ENCODE measurements around the gene DBN1. TPM values are rescaled to one million over a fixed set of nuclear protein-coding genes. Genes with fewer than 3 reads are reported as not detected.

The DBN1 gene
- total RNA-seq, 1 experiment from 2014 or later = 195 TPM

GRCh38 chr5:177430972-177431316, 42.5 kb downstream of the DBN1 start:
- intact Hi-C loops (cut with micrococcal nuclease; ENCODE audit: unreplicated experiment) (no loop called here), in situ Hi-C loops (cut with HindIII; ENCODE audit: low pct_unique_long_range_greater_than_20kb, low sequenced_read_pairs) (no loop called here)
- ATAC-seq (no peak), DNase-seq (ENCODE audit: low read depth, low spot score) (no peak)
- CTCF ChIA-PET = interaction anchor here (0.5 kb wide), 1 partner anchor 64 kb away, joined by 12 read pairs; no protein-coding TSS in a partner anchor
- Histone ChIP-seq H3K36me3 (ENCODE audit: control insufficient read depth, insufficient read depth, low read length) (peaks cover 2% of the 10 kb centered on the region; the same call in 1 of the 2 replicates), H3K9me3 (ENCODE audit: control insufficient read depth, insufficient read depth, low read depth, low read length) (no peaks in the 10 kb centered on the region), H3K4me1 (ENCODE audit: control insufficient read depth, insufficient read depth, low read length) (peaks cover 10% of the 10 kb centered on the region), H3K4me3 (ENCODE audit: low read depth in 2 of 2, low read length in 2 of 2) (no peak overlapping the region), H3K27ac (ENCODE audit: low read length) (no peak overlapping the region), H3K27me3 (ENCODE audit: control insufficient read depth, insufficient read depth, low read length) (no peaks in the 10 kb centered on the region)
- no TSS peak for BruUV-seq (replicated peaks)
- POLR2A ChIA-PET = interaction anchor here (1.0 kb wide), 1 partner anchor 12 kb away, joined by 3 read pairs; no protein-coding TSS in a partner anchor
- no peak for TF ChIP-seq TCF7L2 (IDR thresholded peaks at IDR 0.05; ENCODE audit: low read depth, low read length)
- TF ChIP-seq SIN3A (IDR thresholded peaks at IDR 0.05; ENCODE audit: borderline replicate concordance, insufficient read depth, low read depth, low read length) = no peak
- TF ChIP-seq POLR2AphosphoS5 (IDR thresholded peaks at IDR 0.05; ENCODE audit: low read depth, low read length) = no peak
- TF ChIP-seq CTCF (IDR thresholded peaks at IDR 0.05) = no peak
- TF ChIP-seq REST (IDR thresholded peaks at IDR 0.05; ENCODE audit: insufficient read depth in 1 of 2, low read depth in 2 of 2, low read length in 1 of 2) = no peak

GRCh38 chr5:177430140-177430951, 43.1 kb downstream of the DBN1 start:
- no peaks in the 10 kb centered on the region for H3K9me3 ChIP-seq (ENCODE audit: control insufficient read depth, insufficient read depth, low read depth, low read length)
- peaks cover 2% of the 10 kb centered on the region; the same call in 1 of the 2 replicates for H3K36me3 ChIP-seq (ENCODE audit: control insufficient read depth, insufficient read depth, low read length)
- ATAC-seq (no peak), DNase-seq (ENCODE audit: low read depth, low spot score) (no peak)
- no peak overlapping the region for H3K27ac ChIP-seq (ENCODE audit: low read length)
- no peaks in the 10 kb centered on the region for H3K27me3 ChIP-seq (ENCODE audit: control insufficient read depth, insufficient read depth, low read length)
- H3K4me1 ChIP-seq (ENCODE audit: control insufficient read depth, insufficient read depth, low read length) = peaks cover 14% of the 10 kb centered on the region
- intact Hi-C loops (cut with micrococcal nuclease; ENCODE audit: unreplicated experiment) (no loop called here), in situ Hi-C loops (cut with HindIII; ENCODE audit: low pct_unique_long_range_greater_than_20kb, low sequenced_read_pairs) (no loop called here)
- no TSS peak for BruUV-seq (replicated peaks)
- ChIA-PET CTCF (no interaction called here), POLR2A (interaction anchor here (1.1 kb wide), 1 partner anchor 26 kb away, joined by 8 read pairs; no protein-coding TSS in a partner anchor)
- no peak overlapping the region for H3K4me3 ChIP-seq (ENCODE audit: low read depth in 2 of 2, low read length in 2 of 2)
- no peak for TF ChIP-seq REST (IDR thresholded peaks at IDR 0.05; ENCODE audit: insufficient read depth in 1 of 2, low read depth in 2 of 2, low read length in 1 of 2)
- TF ChIP-seq CTCF (IDR thresholded peaks at IDR 0.05) = no peak
- no peak for TF ChIP-seq POLR2AphosphoS5 (IDR thresholded peaks at IDR 0.05; ENCODE audit: low read depth, low read length)
- TF ChIP-seq TCF7L2 (IDR thresholded peaks at IDR 0.05; ENCODE audit: low read depth, low read length) = no peak
- no peak for TF ChIP-seq SIN3A (IDR thresholded peaks at IDR 0.05; ENCODE audit: borderline replicate concordance, insufficient read depth, low read depth, low read length)
